Measurements from ENCODE around the gene PHLDB2.

- TF ChIP-seq CTCF (IDR thresholded peaks at IDR 0.05; ENCODE audit: low read depth, low read length) (no peak), POLR2A (IDR thresholded peaks at IDR 0.05; ENCODE audit: extremely low read depth, insufficient read length) (no peak), MAX (IDR thresholded peaks at IDR 0.05; ENCODE audit: low read depth, low read length) (no peak), MYC (IDR thresholded peaks at IDR 0.05; ENCODE audit: low read depth, low read length) (no peak)
Measured at GRCh38 chr3:111820651-111821050, 38.4 kb upstream of the PHLDB2 start.

Data from NB4 (cell line).